A673 (cell line): Measurements from ENCODE around the gene SORL1.

Experiments used
- CTCF ChIP-seq: fragments of 300-800, 200-600 bp; sonication (generic); conservative IDR thresholded peaks from 2 replicates; pipeline ENCODE4 v1.5.1; 2017; ENCODE audit warnings: low read depth, mild to moderate bottlenecking, antibody characterized with exemption, low read length, moderate library complexity, mixed read lengths
- EZH2 ChIP-seq: fragments of 200-600 bp; sonication (generic); IDR thresholded peaks from 2 replicates; pipeline ENCODE4 v1.6.1; 2017; ENCODE audit warnings: borderline replicate concordance, low read depth, mild to moderate bottlenecking, mixed read lengths, antibody characterized with exemption, low read length; ENCODE audit not compliant: poor library complexity, severe bottlenecking

GRCh38 chr11:121448431-121448941, 3.6 kb upstream of the SORL1 start:
- TF ChIP-seq CTCF: no peak
- no peak for TF ChIP-seq EZH2
